Fibroblast of peridontal ligament (primary cell): ENCODE results near the gene KCNK7.

Experiments
- DNase-seq: peaks from one replicate; pipeline ENCODE4 v3.0.0-alpha.2; 2010; ENCODE audit errors: extremely low read depth

KCNK7 gene

DNA sequence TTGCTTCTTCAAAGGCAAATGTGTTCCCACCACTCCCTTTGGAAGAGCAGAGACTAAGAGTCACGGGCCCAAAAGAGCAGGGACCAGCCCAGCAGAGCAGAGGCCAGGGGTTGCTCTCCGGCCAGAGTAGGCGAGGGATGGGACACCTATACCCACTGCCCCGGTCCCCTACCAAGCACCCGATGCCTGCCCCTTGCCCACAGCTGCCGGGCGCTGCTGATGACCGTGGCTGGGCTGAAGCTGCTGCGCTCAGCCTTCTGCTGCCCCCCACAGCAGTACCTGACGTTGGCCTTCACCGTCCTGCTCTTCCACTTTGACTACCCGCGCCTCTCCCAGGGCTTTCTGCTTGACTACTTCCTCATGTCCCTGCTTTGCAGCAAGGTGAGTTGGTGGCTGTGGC is 31.6 kb upstream of the KCNK7 start:
- DNase-seq = no peak

DNA sequence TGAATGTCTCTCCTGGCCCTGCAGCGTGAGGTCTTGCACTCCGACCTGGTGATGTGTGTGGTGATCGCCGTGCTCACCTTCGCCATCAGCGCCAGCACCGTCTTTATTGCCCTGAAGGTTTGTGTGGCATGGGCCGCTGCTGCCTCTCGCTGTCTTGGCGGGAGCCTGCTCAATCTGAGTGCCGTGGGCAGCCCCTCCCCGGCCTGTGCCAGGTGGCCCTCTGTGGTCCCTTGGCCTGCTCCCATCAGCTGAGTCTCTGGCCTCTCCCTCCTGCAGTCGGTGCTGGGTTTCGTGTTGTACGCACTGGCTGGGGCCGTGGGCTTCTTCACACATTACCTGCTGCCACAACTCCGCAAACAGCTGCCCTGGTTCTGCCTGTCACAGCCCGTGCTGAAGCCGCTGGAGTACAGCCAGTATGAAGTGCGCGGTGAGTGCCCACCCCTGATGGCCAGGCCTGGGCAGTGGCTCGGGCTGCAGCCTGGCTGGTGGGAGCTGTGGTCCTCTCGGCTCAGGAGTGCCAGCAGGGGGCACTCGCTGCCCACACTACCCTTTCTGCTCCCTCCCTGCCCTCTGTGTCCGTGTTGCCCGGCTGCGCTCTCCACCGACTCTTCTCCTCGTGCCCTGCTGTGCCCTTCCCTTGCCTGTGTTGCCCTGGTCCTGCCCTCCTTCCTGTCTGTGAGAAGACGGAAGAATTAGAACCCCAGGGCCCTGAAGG is 30.2 kb upstream of the KCNK7 start:
- peak; percentile 25 for DNase-seq

DNA sequence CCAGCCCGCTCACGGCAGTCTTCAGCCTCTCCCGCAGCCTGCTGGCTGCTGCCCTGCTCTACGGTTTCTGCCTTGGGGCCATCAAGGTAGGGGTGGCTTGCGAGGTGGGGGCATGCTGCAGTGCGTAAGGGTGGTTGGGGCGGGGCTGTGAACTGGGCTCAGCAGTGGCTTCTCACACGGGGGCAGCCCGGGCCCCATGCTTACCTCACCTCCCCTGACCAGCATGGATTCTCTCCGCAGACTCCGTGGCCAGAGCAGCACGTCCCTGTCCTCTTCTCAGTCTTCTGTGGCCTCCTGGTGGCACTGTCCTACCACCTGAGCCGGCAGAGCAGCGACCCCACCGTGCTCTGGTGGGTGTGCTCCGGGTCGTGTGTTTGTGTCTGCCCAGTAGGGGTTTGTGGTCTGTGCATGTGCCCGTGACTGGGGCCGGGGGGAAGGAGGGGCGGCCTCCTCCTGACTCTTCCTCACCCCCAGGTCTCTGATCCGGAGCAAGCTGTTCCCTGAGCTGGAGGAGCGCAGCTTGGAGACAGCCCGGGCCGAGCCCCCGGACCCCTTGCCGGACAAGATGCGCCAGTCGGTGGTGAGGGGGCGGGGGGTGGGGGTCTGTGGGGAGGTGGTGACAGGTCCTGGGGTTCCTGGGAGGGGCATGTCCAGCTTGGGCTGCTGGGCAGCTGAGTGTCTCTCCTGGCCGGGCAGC is 29.5 kb upstream of the KCNK7 start:
- DNase-seq = no peak

DNA sequence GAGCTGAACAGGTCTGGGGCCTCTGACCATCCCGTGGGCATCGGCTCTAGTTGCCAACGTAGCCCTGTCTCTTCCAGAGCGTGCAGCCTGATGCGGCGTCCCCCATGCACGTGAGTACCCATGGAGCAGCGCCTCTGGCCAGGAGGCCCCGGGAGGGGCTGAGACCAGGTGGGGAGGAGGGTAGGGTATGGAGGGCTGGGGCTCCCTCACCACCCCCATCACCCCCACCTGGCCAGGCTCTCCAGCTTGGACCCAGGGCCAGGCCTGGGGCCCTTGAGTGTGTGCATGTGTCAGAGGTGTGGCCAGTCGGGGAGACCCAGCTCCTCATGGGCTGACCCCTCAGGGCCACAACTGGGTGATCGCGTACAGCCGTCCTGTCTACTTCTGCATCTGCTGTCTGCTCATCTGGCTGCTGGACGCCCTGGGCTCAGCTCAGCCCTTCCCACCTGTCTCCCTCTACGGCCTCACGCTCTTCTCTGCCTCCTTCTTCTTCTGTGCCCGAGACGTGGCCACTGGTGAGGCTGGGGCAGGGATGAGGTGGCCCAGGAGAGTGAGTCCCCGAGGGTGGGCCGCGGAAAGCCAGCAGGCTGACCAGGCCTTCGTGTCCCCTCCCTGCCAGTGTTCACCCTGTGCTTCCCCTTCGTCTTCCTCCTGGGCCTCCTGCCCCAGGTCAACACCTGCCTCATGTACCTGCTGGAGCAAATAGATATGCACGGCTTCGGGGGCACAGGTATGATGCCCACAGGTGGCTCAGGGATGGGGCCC is 28.4 kb upstream of the KCNK7 start:
- no peak for DNase-seq

GRCh38 chr11:65623177-65623576 is 27.6 kb upstream of the KCNK7 start:
- DNase-seq = no peak

- DNase-seq = no peak
Observed at GRCh38 chr11:65622011-65622410, 26.4 kb upstream of the KCNK7 start.

- DNase-seq = no peak
Observed at GRCh38 chr11:65621460-65621859, 25.9 kb upstream of the KCNK7 start.

DNA sequence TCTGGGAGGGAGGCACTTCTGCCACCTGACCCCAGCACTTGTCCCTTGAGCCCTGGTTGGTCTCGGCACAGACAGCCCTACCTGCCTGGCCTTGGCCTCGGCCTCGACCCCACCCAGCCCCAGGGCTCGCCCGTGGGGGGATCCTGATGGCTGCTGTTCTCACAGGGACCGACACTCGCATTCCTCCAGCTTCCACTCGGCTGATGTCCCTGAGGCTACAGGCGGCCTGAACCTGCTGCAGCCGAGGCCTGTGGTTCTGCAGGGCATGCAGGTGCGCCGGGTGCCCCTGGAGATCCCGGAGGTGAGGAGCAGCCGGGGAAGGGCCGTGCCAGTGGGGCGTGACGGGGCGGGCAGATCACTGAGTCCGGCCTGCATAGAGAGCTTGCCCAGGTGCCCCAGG is 25.1 kb upstream of the KCNK7 start:
- no peak for DNase-seq

- DNase-seq = no peak
Observed at GRCh38 chr11:65619281-65619928, 23.8 kb upstream of the KCNK7 start.

GRCh38 chr11:65618763-65619162 is 23.2 kb upstream of the KCNK7 start:
- no peak for DNase-seq

GRCh38 chr11:65617990-65618751 is 22.6 kb upstream of the KCNK7 start:
- no peak for DNase-seq

DNA sequence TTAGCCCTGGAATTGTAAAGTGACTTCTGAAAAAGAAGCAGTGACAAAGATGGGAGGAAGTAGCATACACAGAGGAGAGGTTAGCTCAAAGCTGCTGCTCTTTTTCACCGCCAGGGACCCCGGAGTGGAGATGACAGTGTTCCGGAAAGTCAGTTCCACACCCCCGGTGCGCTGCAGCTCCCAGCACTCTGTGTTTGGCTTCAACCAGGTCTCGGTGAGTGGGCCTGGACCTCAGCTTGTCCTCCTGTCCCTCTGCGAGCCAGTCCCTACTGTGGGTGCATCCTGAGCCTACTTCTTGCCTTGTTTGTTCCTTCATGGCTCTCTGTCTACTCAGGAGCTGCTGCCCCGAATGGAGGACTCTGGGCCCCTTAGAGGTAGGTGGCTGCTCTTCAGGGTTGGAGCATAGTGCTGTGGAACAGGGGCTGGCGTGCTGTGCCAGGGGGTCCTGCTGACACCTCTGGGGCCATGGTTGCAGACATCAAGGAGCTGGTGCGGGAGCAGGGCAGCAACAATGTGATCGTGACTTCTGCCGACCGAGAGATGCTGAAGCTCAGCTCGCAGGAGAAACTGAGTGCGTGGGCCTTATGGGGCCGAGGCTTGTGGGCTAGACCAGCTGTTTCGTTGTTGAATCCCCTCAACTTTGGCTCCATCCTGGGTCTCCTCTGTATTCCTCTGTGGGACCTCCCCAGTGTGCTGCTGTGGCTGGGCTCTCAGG is 21.7 kb upstream of the KCNK7 start:
- DNase-seq = no peak

- no peak for DNase-seq
Observed at GRCh38 chr11:65616575-65617001, 21.0 kb upstream of the KCNK7 start.

DNA sequence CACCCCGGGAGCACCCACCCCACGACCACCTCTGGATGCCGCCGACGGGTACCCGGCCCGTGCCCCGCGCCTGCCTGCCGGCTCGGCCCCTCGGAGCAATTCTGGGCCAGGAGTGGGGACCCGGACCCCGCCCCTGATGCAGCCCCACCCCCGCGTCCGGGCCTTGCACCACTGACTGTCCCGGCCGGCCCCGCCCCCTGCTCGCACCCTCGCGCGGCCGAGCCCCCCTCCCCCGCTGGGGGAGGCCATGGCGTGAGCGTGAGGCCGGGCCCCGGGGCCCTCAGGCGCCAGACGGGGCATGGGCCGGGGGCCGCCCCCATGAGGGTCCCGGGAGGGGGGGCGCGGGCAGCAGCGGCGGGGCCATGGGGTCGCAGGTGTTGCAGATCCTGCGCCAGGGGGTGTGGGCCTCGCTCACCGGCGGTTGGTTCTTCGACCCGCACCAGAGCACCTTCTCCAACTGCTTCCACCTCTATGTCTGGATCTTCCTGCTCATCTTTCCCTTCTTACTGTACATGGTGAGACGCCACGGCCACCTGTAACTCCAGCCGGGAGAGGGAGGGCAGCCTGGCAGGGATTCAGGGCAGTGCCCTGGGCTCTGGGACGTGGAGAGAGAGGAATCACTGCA is 20.5 kb upstream of the KCNK7 start:
- no peak for DNase-seq

DNA sequence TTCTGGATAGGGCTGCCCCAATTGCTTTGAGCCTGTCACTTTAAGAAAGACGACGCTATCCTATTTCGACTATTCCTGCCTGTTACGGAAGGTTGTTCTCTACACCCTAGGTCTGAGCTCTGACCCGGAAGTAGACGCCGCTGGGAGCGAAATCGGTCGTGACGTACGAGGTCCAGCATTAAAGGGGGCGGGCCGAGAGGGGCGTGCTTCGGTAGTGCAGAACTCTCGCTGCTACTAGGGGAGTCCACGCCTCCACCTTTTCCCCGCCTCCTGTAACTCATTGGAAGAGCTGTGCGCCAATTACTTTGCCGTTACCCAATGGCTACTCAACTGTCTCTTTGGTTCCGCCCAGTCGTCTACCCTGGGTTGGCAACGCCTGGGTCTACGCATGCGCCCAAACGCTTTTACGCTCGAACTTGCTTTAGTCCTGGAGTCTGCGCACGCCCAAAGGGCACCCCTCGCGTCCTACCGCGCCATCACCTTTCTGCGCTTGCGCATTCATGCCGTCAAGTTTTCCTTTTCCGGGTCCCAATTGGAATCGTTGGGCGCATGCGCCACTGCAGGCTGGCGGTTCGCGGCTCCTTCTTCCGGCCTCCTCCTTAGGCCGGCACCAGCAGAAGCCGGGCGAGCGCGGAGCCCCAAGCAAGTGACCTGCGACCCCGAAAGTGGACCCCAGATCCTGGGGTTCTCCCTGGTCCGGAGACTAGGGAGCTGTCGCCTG is 19.8 kb upstream of the KCNK7 start, which contains the start of gene PCNX3:
Gene PCNX3, plus strand, starts transcription at position 548 of the 721 bp plus-strand sequence. CDS start 536 bp downstream, outside the sequence.
- peak; percentile 100 for DNase-seq

DNA sequence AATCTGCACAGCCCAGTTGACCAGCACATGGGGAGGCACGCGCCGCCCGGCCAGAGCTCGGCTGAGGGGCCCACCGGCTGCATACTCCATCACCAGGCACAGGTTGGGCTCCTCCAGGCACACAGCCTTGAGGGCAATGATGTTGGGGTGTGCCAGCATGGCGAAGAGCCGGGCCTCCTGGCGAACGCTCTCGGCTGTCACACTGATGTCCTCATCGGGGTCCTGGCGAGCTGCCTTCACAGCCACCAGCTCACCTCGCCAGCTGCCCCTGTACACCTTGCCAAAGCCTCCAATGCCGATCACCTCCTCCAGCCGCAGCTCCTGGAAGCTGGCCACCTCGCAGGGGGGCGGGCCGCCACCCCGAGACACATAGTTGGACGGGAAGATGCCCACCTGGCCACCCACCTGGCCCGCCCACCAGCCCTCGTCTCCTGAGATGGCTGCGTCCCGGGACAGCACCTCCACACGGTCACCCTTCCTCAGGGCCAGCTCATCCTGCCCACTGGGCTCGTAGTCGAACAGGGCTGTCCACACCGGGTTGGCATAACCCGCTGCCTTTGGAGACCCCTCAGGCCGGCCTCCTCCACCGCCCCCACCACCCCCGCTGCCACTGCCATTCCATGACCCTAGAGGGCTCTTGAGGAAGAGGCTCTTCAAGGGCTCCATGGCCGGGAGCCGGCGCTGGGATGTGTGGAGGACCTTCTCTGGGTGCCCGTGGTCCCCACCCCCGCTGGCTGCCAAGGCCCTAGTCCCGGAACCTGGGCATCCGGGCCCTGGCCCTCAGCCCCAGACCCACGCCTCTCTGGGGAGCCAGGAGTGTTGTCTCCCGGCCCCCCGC is 17.7 kb upstream of the KCNK7 start:
- DNase-seq = no peak

DNA sequence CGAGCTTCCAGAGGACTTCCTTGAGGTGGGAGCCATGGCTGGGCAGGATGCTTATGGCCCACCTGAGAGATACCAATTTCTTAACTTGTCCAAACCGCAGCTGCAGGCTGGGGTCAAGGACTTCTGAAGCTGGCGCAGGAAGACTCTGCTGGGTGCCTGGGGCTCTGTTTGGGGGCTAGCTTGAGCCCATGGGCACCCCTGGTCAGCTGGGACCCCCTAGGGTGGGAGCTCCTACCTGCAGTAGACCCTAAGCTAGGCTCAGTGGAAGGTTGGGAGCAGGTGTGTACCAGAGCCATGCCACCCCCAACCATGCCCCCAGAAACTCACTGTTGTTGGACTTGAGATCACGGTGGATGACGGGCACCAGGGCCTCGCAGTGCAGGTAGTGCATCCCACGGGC is 17.1 kb upstream of the KCNK7 start:
- no peak for DNase-seq

- DNase-seq = no peak
Observed at GRCh38 chr11:65611758-65612603, 16.4 kb upstream of the KCNK7 start.
